Chondrocyte (in vitro differentiated cells): ENCODE results near the gene ATXN7L1. TPM values are rescaled to one million over a fixed set of nuclear protein-coding genes. Genes with fewer than 3 reads are reported as not detected.

Experiments
- DNase-seq: peaks from one replicate; pipeline ENCODE4 v3.0.0; 2021; ENCODE audit warnings: mixed read lengths, low spot score
- H3K27ac Mint-ChIP-seq: one replicate; pipeline ENCODE4 v1.8.0; 2021; ENCODE audit warnings: mild to moderate bottlenecking, moderate library complexity, mixed read lengths; ENCODE audit not compliant: unreplicated experiment
- H3K27me3 Mint-ChIP-seq: 2 replicates; pipeline ENCODE4 v1.8.0; 2021; ENCODE audit warnings: low read depth, mixed read lengths
- H3K36me3 Mint-ChIP-seq: 2 replicates; pipeline ENCODE4 v1.8.0; 2021; ENCODE audit warnings: low read depth, mixed read lengths
- H3K4me1 Mint-ChIP-seq: 2 replicates; pipeline ENCODE4 v1.8.0; 2021; ENCODE audit warnings: low read depth, mild to moderate bottlenecking, mixed read lengths
- H3K4me3 Mint-ChIP-seq: one replicate; pipeline ENCODE4 v1.8.0; 2021; ENCODE audit warnings: mild to moderate bottlenecking, moderate library complexity, mixed read lengths; ENCODE audit not compliant: unreplicated experiment
- H3K9me3 Mint-ChIP-seq: 2 replicates; pipeline ENCODE4 v1.8.0; 2021; ENCODE audit warnings: low read depth, mixed read lengths
- total RNA-seq: library from RNA; stranded (reverse); gene quantifications from 3 replicates; pipeline ENCODE4 v1.2.1, GENCODE V29; 2021
- TF ChIP-seq, protein P1 (sequence below): fragments of 200-600 bp; sonication (generic); IDR thresholded peaks from 2 replicates; pipeline ENCODE4 v1.5.0; 2021; ENCODE audit warnings: antibody characterized with exemption, mild to moderate bottlenecking, moderate library complexity

ATXN7L1 gene
- total RNA-seq, 1 donor from 2014 or later: 6.4 TPM

- Mint-ChIP-seq H3K4me1 (no peaks in the 10 kb centered on the region), H3K27me3 (no peaks in the 10 kb centered on the region), H3K36me3 (no peaks in the 10 kb centered on the region), H3K4me3 (no peak overlapping the region), H3K27ac (no peak overlapping the region), H3K9me3 (no peaks in the 10 kb centered on the region)
- TF ChIP-seq, protein P1, sequence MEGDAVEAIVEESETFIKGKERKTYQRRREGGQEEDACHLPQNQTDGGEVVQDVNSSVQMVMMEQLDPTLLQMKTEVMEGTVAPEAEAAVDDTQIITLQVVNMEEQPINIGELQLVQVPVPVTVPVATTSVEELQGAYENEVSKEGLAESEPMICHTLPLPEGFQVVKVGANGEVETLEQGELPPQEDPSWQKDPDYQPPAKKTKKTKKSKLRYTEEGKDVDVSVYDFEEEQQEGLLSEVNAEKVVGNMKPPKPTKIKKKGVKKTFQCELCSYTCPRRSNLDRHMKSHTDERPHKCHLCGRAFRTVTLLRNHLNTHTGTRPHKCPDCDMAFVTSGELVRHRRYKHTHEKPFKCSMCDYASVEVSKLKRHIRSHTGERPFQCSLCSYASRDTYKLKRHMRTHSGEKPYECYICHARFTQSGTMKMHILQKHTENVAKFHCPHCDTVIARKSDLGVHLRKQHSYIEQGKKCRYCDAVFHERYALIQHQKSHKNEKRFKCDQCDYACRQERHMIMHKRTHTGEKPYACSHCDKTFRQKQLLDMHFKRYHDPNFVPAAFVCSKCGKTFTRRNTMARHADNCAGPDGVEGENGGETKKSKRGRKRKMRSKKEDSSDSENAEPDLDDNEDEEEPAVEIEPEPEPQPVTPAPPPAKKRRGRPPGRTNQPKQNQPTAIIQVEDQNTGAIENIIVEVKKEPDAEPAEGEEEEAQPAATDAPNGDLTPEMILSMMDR: no peak
- DNase-seq: no peak
These were observed 148.4 kb downstream of the ATXN7L1 start for GRCh38 chr7:105728028-105728427.

- H3K9me3 Mint-ChIP-seq: no peaks in the 10 kb centered on the region
- no peaks in the 10 kb centered on the region for H3K4me1 Mint-ChIP-seq
- no peak for DNase-seq
- H3K27ac Mint-ChIP-seq: no peak overlapping the region
- TF ChIP-seq, protein P1: no peak
- no peaks in the 10 kb centered on the region for H3K36me3 Mint-ChIP-seq
- no peaks in the 10 kb centered on the region for H3K27me3 Mint-ChIP-seq
- H3K4me3 Mint-ChIP-seq: no peak overlapping the region
These were observed 151.7 kb downstream of the ATXN7L1 start for GRCh38 chr7:105724688-105725087.

DNA sequence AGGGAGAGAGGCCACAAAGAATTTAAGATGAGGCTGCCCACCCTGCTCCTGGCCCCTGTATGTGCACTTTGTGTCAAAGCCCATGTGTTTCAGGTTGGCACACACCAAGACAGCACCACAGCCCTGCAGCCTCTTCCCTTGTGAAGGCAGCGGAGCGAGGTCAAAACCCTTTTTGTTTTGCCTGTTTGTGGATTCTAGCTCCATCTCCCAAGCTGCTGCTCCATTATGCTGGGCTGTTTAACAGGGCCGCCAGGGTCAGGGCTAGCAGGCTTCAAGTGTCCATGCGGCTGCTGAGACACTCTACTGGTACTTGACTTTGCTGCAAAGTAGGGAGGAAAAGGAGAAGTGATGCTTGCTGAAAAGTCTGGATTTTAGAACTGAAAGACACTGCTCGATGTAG is 152.8 kb downstream of the ATXN7L1 start:
- no peaks in the 10 kb centered on the region for H3K27me3 Mint-ChIP-seq
- no peaks in the 10 kb centered on the region for H3K36me3 Mint-ChIP-seq
- TF ChIP-seq, protein P1: no peak
- no peak overlapping the region for H3K4me3 Mint-ChIP-seq
- H3K9me3 Mint-ChIP-seq: no peaks in the 10 kb centered on the region
- no peak overlapping the region for H3K27ac Mint-ChIP-seq
- no peaks in the 10 kb centered on the region for H3K4me1 Mint-ChIP-seq
- DNase-seq: no peak

DNA sequence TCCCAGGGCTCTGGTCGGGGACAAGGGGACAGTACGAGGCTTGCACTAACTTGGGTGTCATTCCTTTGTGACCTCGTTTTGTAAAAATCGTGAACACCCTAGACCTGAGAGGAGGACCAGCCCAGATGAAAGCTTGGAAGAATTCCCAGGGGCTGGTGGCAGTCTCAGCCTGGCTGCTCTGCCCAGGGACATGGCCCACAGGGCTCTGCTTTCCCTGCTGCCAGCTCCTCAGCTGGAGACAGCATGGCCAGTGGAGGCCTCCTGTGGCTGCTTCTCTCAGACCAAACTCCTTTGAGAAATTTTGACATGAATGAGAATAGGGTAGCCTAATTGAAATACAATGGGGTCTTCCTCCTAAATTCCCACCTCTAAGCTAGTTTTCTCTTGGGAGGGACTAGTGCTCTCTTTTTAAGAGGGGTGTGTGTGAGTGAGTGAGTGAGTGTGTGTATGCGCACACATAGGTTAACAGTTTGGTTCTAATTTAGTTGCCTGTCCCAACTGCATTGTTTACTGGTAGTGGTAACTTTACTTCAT is 154.8 kb downstream of the ATXN7L1 start:
- Mint-ChIP-seq H3K36me3 (no peaks in the 10 kb centered on the region), H3K27ac (no peak overlapping the region), H3K4me1 (no peaks in the 10 kb centered on the region), H3K9me3 (no peaks in the 10 kb centered on the region), H3K27me3 (no peaks in the 10 kb centered on the region), H3K4me3 (no peak overlapping the region)
- DNase-seq: no peak
- TF ChIP-seq, protein P1: no peak

DNA sequence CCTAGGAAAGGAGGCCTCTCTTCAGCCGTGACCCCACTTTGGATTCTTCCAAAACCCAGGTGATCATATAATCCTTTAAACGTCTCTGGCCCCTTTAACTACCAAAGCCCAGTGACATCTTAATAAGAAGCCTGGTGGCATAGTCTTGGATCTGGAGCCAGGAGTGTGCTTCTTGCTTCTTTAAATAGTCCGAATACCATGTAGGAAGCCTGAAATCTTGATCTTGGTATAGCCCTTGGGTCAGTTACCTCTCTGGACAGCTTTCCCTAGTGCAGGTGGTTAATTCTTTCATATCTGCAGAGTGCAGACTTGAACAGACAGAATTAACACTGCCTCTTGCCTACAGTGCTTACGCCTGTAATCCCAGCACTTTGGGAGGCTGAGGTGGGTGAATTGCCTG is 156.5 kb downstream of the ATXN7L1 start:
- Mint-ChIP-seq H3K9me3 (no peaks in the 10 kb centered on the region), H3K27ac (no peak overlapping the region), H3K27me3 (no peaks in the 10 kb centered on the region), H3K36me3 (no peaks in the 10 kb centered on the region), H3K4me1 (peaks cover under 1% of the 10 kb centered on the region), H3K4me3 (no peak overlapping the region)
- DNase-seq: no peak
- TF ChIP-seq, protein P1: no peak
